ENCODE results near the gene SNX21. TPM values are rescaled to one million over a fixed set of nuclear protein-coding genes. Genes with fewer than 3 reads are reported as not detected.

The SNX21 gene
- total and polyA plus RNA-seq, 2 donors (not counting 1 experiment from before 2014, with no cell fraction given) = 2.2 to 2.4 TPM

DNA sequence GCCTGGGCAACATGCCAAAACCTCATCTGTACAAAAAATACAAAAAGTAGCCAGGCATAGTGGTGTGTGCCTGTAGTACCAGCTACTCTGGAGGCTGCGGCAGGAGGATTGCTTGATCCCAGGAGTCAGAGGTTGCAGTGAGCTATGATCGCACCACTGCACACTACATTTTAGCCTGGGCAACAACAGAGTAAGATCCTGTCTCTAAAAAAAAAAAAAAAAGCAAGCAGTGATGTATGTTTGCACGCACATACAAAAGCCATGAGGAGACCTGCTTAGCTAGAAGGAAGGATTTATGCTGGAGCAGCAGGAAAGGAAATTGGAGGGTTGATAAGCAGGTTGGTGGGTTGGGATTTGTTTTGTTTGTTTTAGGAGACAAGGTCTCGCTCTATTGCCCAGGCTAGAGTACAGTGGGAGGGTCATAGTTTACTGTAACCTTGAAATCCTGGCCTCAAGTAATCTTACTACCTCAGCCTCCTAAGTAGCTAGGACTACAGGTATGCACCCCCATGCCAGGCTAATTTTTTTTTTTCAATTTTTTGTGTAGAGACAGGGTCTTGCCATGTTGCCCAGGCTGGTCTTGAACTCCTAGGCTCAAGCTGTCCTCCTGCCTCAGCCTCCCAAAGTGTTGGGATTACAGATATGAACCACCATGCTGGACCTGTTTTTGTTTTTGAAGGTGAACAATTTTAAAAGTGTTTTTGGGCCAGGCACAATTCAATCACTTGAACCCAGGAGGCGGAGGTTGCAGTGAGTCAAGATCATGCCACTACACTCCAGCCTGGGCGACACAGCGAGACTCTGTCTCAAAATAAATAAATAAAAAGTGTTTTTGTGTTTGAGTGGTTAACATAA lies 27.8 kb downstream of the SNX21 start:
- intact Hi-C loops (cut with micrococcal nuclease) = no loop called here
- Histone ChIP-seq H3K4me3 (ENCODE audit: control extremely low read depth in 1 of 5, extremely low read depth in 1 of 5, insufficient read depth in 1 of 5, low read depth in 2 of 5, low read length in 4 of 5) (no peak overlapping the region), H3K36me3 (replicated peaks in 1 of 2; ENCODE audit: control extremely low read depth in 1 of 2, control insufficient read depth in 1 of 2, extremely low read depth in 1 of 2, insufficient read depth in 2 of 2, low read length in 1 of 2) (no peaks in the 10 kb centered on the region), H4K20me1 (ENCODE audit: control insufficient read depth, insufficient read depth, low read length, poor library complexity, severe bottlenecking) (no peaks in the 10 kb centered on the region), H3K4me1 (ENCODE audit: control insufficient read depth in 2 of 2, insufficient read depth in 2 of 2, low read length in 2 of 2) (peaks cover 10 to 14% of the 10 kb centered on the region in 2 donors), H3K79me2 (ENCODE audit: control insufficient read depth, insufficient read depth, low read length) (peaks cover 50% of the 10 kb centered on the region), H2AFZ (ENCODE audit: insufficient read depth, low read depth, low read length, poor library complexity, severe bottlenecking) (no peak overlapping the region), H3K9me3 (ENCODE audit: control extremely low read depth in 1 of 3, control insufficient read depth in 2 of 3, insufficient read depth in 1 of 3, low read length in 2 of 3) (peaks cover 0 to 3% (median 0%) of the 10 kb centered on the region in 3 donors), H3K27me3 (replicated peaks in 1 of 4; ENCODE audit: control extremely low read depth in 1 of 4, control insufficient read depth in 3 of 4, insufficient read depth in 4 of 4, low read length in 3 of 4) (no peaks in the 10 kb centered on the region), H3K4me2 (replicated peaks; ENCODE audit: low read depth, low read length, poor library complexity, severe bottlenecking) (no peak overlapping the region), H3K27ac (ENCODE audit: low read length in 2 of 2) (no peak overlapping the region), H3K9ac (ENCODE audit: low read length) (no peak overlapping the region)
- CTCF ChIA-PET = interaction anchor here (0.8 to 1.6 kb wide), 3 partner anchors 28 to 109 kb away, joined by 4 to 6 read pairs (median 4); no protein-coding TSS in a partner anchor
- DNase-seq = no peak
- Mint-ChIP-seq H3K27ac (no peak overlapping the region), H3K4me1 (peaks cover 24% of the 10 kb centered on the region), H3K9me3 (ENCODE audit: insufficient read depth) (no peaks in the 10 kb centered on the region), H3K27me3 (no peaks in the 10 kb centered on the region), H3K4me3 (no peak overlapping the region)
- TF ChIP-seq EZH2 (IDR thresholded peaks at IDR 0.05; ENCODE audit: borderline replicate concordance, insufficient read depth, low read depth, low read length, poor library complexity, severe bottlenecking) = no peak
- TF ChIP-seq, protein P1, sequence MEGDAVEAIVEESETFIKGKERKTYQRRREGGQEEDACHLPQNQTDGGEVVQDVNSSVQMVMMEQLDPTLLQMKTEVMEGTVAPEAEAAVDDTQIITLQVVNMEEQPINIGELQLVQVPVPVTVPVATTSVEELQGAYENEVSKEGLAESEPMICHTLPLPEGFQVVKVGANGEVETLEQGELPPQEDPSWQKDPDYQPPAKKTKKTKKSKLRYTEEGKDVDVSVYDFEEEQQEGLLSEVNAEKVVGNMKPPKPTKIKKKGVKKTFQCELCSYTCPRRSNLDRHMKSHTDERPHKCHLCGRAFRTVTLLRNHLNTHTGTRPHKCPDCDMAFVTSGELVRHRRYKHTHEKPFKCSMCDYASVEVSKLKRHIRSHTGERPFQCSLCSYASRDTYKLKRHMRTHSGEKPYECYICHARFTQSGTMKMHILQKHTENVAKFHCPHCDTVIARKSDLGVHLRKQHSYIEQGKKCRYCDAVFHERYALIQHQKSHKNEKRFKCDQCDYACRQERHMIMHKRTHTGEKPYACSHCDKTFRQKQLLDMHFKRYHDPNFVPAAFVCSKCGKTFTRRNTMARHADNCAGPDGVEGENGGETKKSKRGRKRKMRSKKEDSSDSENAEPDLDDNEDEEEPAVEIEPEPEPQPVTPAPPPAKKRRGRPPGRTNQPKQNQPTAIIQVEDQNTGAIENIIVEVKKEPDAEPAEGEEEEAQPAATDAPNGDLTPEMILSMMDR (IDR thresholded peaks at IDR 0.05) = no peak
- 100% methylated on average over 1 of the region's 7 CpGs for WGBS (ENCODE audit: insufficient coverage)
- POLR2A ChIA-PET = interaction anchor here (0.6 kb wide), 1 partner anchor 48 kb away, joined by 3 read pairs; no protein-coding TSS in a partner anchor
- ATAC-seq (ENCODE audit: low read depth) = no peak
